ENCODE data around the gene CP.

The CP gene

DNA sequence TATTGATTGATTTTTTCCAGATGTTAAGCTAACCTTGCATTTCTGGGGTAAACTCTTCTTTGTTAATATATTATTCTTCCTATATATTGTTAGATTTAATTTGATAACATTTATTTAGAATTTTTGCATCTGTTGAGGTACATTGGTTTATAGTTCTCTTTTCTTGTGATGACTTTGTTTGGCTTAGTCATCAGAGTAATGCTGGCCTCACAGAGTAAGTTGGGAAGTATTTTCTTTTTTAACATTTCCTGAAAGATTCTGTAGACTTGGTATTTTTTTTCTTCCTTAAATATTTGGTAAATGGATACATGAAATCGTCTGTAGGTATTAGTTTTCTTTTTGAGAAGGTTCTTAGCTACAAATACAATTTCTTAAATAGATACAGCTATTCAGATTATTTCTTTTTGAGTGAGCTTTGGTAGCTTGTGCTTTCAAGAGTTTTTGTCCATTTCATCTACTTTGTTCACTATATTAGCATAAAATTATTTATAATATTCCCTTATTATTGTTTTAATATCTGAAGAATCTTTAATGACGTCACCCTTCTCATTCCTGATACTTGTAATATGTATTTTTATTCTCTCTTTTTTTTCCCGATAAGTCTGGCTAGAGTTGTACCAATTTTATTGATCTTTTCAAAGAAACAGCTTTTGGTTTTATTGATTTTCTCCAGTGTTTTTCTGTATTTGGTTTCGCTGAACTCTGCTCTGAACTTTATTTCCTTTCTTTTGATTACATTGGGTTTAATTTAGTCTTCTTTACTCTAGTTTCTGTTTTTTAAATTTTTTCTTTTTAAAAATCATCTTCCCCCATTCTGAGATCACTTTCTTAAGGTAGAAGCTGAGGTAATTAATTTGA, 98.7 kb downstream of the CP start:
- DNase-seq (ENCODE audit: low read depth in 2 of 2) = no peak

Measured in stimulated activated CD8-positive, alpha-beta memory T cell treated with anti-CD3 and anti-CD28 coated beads, Interleukin-15, amount 100 ng/mL, for 48 hours (primary cell).